Stimulated activated CD4-positive, alpha-beta T cell treated with anti-CD3 and anti-CD28 coated beads, Interleukin-4, amount 100 ng/mL, for 24 hours (primary cell): ENCODE measurements around the gene MEGF10.

Experiments used
- DNase-seq: peaks from one replicate; pipeline ENCODE4 v3.0.0-alpha.2; 2020

Gene MEGF10

DNA sequence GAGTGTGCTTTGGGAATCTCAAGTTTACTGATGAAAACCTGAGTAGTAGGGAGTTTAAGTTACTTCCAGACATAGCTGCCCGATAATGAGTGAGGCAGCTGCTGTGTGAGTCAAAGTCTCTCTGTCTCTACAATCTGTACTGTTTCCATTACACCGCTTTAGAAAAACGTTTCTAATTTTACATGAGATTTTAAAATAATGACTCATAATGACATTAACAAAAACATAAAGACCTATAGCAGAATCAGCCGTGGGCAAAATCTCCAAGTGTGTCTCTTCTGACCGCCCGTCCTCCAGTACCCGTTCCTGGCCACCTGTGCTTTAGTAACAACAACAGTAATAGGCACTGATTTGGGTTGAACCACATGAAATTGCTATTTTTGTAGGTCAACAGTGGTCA lies 157.2 kb downstream of the MEGF10 start:
- DNase-seq: no peak

- DNase-seq: no peak
Measured at GRCh38 chr5:127450046-127450445, 159.4 kb downstream of the MEGF10 start.

- no peak for DNase-seq
Measured at GRCh38 chr5:127451096-127451495, 160.5 kb downstream of the MEGF10 start.

GRCh38 chr5:127452626-127453025 lies 162.0 kb downstream of the MEGF10 start:
- no peak for DNase-seq

DNA sequence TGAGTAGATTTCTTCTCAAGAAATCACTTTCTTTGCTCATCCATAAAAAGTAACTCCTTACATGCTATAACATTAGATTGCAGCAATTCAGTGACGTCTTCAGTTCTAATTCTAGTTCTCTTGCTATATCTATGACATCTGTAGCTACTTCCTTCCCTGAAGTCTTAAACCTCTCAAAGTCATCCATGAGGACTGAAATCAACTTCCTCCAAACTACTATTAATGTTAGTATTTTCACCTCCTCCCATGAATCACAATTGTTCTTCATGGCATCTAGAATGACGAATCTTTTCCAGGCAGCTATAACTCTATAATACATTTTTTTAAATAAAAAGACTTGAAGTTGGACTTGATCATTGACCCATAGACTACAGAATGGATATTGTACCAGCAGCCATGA lies 180.6 kb downstream of the MEGF10 start:
- no peak for DNase-seq

GRCh38 chr5:127472700-127473099 lies 182.1 kb downstream of the MEGF10 start:
- DNase-seq: no peak

DNA sequence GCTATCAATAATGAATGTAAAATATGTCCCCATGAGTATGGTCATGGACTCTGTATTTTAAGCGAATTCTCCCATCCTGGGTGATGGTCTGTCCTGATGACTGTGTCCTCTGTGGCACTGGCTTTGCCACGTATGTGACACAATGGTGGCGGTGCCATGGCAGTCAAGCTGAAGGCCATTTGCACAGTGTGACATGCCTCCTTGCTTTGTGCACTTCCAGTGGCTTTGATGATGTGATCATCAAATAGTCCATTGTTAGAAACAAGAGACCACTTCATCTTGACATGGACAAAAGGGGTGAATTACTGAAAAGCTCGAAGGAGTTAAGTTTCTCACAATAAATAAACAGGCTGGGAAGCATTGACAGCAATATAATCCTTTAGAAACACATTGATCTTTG lies 195.9 kb downstream of the MEGF10 start:
- DNase-seq: no peak

DNA sequence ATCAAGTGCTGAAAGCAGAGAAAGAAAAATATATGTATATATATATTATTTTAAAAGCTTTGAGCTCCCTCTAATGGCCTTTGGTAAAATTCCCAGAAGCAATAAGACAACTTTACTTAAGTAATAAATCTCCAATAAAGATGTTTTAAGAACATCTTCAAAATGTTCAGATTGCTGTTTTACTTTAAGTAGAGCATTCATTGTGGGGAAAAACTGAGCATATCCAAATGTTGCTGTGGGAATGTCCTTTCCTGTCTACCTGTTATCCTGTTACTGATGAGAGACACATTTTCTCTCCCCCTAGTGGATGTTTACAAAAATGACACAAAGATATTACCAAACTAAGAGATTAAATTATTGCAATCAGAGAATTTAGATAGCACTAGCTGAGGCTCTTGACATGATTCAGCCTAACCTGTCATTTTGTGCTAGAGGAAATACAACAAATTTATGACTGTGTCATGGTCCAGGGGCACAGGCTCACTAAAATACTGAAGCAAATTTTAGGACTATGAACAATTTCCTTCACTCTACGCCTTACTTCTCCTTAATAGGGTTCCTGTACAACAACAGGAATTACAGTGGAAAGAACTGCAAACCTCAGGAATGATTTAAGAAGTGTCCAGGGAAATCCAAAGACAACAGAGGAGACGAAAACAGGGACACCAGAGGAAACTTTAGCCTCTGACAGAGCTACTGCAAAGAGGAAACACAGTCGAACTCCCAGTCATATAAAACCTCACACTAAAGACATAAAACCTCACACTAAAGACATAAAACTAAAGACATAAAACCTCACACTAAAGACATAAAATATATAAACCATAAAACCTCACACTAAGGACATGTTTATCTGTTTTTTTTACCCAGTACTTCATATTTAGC lies 202.5 kb downstream of the MEGF10 start:
- no peak for DNase-seq

- no peak for DNase-seq
Measured at GRCh38 chr5:127498548-127498947, 208.0 kb downstream of the MEGF10 start.

- DNase-seq: no peak
Measured at GRCh38 chr5:127505905-127506304, 215.3 kb downstream of the MEGF10 start.

DNA sequence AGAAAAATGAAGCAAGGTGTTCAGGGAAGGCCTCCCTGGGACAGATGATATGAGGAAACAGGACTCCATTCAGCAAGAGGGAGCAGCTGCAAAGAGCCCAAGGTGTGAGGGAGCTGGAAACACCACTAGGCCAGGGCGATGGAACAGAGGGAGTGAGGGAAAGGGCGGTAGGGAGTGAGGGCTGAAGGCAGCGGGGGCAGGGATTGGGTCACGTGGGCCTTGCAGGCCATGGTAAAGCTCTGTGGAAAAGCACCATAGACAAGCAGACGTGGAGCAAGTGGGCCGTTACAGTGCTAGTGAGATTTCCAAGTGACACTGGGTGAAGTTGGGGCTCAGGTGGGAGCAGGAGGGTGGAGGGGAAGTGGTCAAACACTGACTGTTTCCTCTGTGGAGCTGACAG lies 216.0 kb downstream of the MEGF10 start:
- DNase-seq: no peak

DNA sequence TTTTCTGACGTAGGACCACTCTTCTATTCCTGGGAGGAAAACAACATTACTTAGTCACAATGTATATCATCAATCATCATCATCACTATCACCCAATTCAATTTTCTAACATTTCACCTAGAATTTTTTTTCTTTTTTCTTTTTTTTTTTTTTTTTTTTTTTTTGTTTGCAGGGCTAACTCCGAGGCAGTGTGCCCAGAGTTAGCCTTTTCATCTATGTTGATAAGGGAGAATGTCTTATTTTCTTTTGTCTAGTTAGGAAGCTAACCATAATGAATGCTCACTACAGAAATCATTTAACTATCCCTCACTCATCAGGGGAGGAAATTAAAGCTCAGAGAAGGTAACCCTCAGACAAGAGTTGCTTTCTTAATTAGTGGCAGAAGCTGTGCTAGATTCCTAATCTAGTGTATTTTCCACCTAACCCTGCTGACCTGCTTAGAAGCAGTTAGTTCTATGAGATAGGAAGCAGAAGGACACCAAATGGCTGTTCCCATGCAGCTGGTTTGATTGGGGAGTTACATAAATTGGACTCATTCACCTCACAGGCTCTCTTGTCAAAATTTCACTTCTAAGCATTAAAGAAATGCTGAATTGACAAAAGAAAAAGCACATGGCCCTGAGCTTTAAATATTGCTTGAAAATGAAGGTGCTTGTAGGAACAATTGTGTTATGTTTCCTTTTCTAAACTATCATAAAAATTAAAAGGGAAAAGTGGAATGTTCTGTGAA lies 218.2 kb downstream of the MEGF10 start:
- DNase-seq: no peak
